ENCODE results near the gene KCNK3.

KCNK3 gene

GRCh38 chr2:26668041-26668440, 24.5 kb upstream of the KCNK3 start:
- no peak for DNase-seq

- no peak for DNase-seq
Measured at GRCh38 chr2:26668856-26669750, 23.4 kb upstream of the KCNK3 start.

- no peak for DNase-seq
Measured at GRCh38 chr2:26670171-26670570, 22.4 kb upstream of the KCNK3 start.

GRCh38 chr2:26670931-26671460, 21.5 kb upstream of the KCNK3 start:
- no peak for DNase-seq

GRCh38 chr2:26671691-26672090, 20.8 kb upstream of the KCNK3 start:
- DNase-seq = no peak

GRCh38 chr2:26672112-26672817, 20.3 kb upstream of the KCNK3 start:
- DNase-seq = no peak

- no peak for DNase-seq
Measured at GRCh38 chr2:26672818-26673393, 19.6 kb upstream of the KCNK3 start.

GRCh38 chr2:26674002-26674751, 18.3 kb upstream of the KCNK3 start:
- no peak for DNase-seq

GRCh38 chr2:26674771-26675170, 17.8 kb upstream of the KCNK3 start:
- no peak for DNase-seq

GRCh38 chr2:26675651-26676255, 16.8 kb upstream of the KCNK3 start:
- DNase-seq = no peak

- DNase-seq = no peak
Measured at GRCh38 chr2:26678035-26678434, 14.5 kb upstream of the KCNK3 start.

GRCh38 chr2:26679867-26680266, 12.7 kb upstream of the KCNK3 start:
- DNase-seq = no peak

- DNase-seq = no peak
Measured at GRCh38 chr2:26681656-26682055, 10.9 kb upstream of the KCNK3 start.

GRCh38 chr2:26682155-26682554, 10.4 kb upstream of the KCNK3 start:
- DNase-seq = no peak

GRCh38 chr2:26683583-26683982, 8.9 kb upstream of the KCNK3 start:
- no peak for DNase-seq

GRCh38 chr2:26685341-26685740, 7.2 kb upstream of the KCNK3 start:
- no peak for DNase-seq

GRCh38 chr2:26685989-26686839, 6.3 kb upstream of the KCNK3 start:
- no peak for DNase-seq

- no peak for DNase-seq
Measured at GRCh38 chr2:26687328-26687727, 5.2 kb upstream of the KCNK3 start.

GRCh38 chr2:26687801-26688200, 4.7 kb upstream of the KCNK3 start:
- no peak for DNase-seq

GRCh38 chr2:26691161-26691560, 1.4 kb upstream of the KCNK3 start:
- DNase-seq = no peak

GRCh38 chr2:26691881-26692278, 642 bp upstream of the KCNK3 start:
- no peak for DNase-seq

All from AML-193 (cell line).